ENCODE data around the gene SYT7.

DNA sequence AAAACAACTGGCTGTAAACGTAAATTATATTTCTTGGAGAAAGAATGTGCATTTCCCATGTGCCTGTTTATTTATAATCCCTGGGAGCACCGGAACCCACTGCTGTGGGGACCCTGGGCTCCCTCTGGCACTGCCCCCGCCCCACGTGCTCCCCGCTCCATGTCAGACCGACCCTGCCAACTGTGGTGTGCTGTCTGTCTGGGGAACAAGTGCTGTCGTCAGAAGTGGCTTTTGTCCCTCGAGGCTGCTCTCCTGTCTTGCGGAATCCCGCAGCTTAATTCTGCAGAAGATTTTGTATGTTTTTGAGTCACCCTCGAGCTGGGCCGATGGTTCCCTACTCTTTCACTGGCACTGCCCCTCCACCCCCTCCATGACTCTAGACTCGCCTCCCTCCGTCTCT, 69.9 kb downstream of the SYT7 start:
- no peak for TF ChIP-seq POLR2A (IDR thresholded peaks at IDR 0.05)
- TF ChIP-seq, protein P1, sequence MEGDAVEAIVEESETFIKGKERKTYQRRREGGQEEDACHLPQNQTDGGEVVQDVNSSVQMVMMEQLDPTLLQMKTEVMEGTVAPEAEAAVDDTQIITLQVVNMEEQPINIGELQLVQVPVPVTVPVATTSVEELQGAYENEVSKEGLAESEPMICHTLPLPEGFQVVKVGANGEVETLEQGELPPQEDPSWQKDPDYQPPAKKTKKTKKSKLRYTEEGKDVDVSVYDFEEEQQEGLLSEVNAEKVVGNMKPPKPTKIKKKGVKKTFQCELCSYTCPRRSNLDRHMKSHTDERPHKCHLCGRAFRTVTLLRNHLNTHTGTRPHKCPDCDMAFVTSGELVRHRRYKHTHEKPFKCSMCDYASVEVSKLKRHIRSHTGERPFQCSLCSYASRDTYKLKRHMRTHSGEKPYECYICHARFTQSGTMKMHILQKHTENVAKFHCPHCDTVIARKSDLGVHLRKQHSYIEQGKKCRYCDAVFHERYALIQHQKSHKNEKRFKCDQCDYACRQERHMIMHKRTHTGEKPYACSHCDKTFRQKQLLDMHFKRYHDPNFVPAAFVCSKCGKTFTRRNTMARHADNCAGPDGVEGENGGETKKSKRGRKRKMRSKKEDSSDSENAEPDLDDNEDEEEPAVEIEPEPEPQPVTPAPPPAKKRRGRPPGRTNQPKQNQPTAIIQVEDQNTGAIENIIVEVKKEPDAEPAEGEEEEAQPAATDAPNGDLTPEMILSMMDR (IDR thresholded peaks at IDR 0.05), result no peak

All from heart left ventricle (tissue), 13 donors.